ENCODE measurements around the gene CRNKL1.

The CRNKL1 gene

GRCh38 chr20:19986419-19986818 is 65.8 kb downstream of the CRNKL1 start:
- DNase-seq (ENCODE audit: low read depth in 1 of 2, low spot score in 1 of 2) = no peak
